Liver (tissue), 9 donors: ENCODE measurements around the gene ZNF493. TPM values are rescaled to one million over a fixed set of nuclear protein-coding genes. Genes with fewer than 3 reads are reported as not detected.
A peak's percentile ranks its signal among the peaks of the same experiment; 100 is the strongest.

Experiments used
- DNase-seq: peaks from one replicate; pipeline ENCODE4 v3.0.0-alpha.2; 2017; ENCODE audit warnings: low spot score
- H3K27ac ChIP-seq, 2 donors: one replicate each; pipeline ENCODE4 v1.7.0; 2013; ENCODE audit warnings: inconsistent platforms in 2 of 2, low read length in 2 of 2, control low read depth in 1 of 2, low read depth in 1 of 2, mild to moderate bottlenecking in 1 of 2
- H3K27me3 ChIP-seq, 4 donors: one replicate each; pipeline versions ENCODE4 v1.6.1 to v1.7.0; 2013; ENCODE audit warnings: low read length in 3 of 4, inconsistent platforms in 1 of 4, mild to moderate bottlenecking in 1 of 4, moderate library complexity in 1 of 4; ENCODE audit not compliant: control insufficient read depth in 4 of 4, insufficient read depth in 4 of 4
- H3K36me3 ChIP-seq, 4 donors: one replicate each; pipeline versions ENCODE4 v1.6.1 to v1.7.0; 2013; ENCODE audit warnings: low read length in 3 of 4, mild to moderate bottlenecking in 3 of 4, low read depth in 1 of 4, moderate library complexity in 1 of 4; ENCODE audit not compliant: control insufficient read depth in 4 of 4, insufficient read depth in 3 of 4
- H3K4me1 ChIP-seq, 4 donors: one replicate each; pipeline versions ENCODE4 v1.6.1 to v1.7.0; 2013; ENCODE audit warnings: low read length in 3 of 4, mild to moderate bottlenecking in 3 of 4, moderate library complexity in 1 of 4; ENCODE audit not compliant: control insufficient read depth in 4 of 4, insufficient read depth in 4 of 4
- H3K4me3 ChIP-seq, 3 donors: one replicate each; pipeline versions ENCODE4 v1.6.1 to v1.7.0; 2013; ENCODE audit warnings: low read length in 3 of 3, control low read depth in 1 of 3, low read depth in 1 of 3, mild to moderate bottlenecking in 1 of 3
- H3K9ac ChIP-seq, 2 donors: one replicate each; pipeline ENCODE4 v1.7.0; 2013; ENCODE audit warnings: low read length in 2 of 2, mild to moderate bottlenecking in 2 of 2, moderate library complexity in 2 of 2, control low read depth in 1 of 2, low read depth in 1 of 2
- H3K9me3 ChIP-seq, 4 donors: one replicate each; pipeline versions ENCODE4 v1.6.1 to v1.7.0; 2013; ENCODE audit warnings: low read length in 3 of 4; ENCODE audit not compliant: control insufficient read depth in 4 of 4
- ATF3 ChIP-seq: IDR thresholded peaks from 2 replicates; pipeline ENCODE4 v1.6.1; 2016; ENCODE audit warnings: antibody characterized with exemption
- EGR1 ChIP-seq, 2 donors: IDR thresholded peaks; 2 replicates each; pipeline ENCODE4 v1.6.1; 2016 to 2018; ENCODE audit warnings: antibody characterized with exemption in 2 of 2, low read depth in 2 of 2
- FOXA1 ChIP-seq: IDR thresholded peaks from 2 replicates; pipeline ENCODE4 v1.6.1; 2016; ENCODE audit warnings: antibody characterized with exemption
- FOXA2 ChIP-seq: IDR thresholded peaks from 2 replicates; pipeline ENCODE4 v1.6.1; 2016; ENCODE audit warnings: antibody characterized with exemption
- GABPA ChIP-seq, 2 donors: IDR thresholded peaks in 1 of 2; conservative IDR thresholded peaks in 1 of 2; 2 replicates each; pipeline ENCODE4 v1.6.1; 2016; ENCODE audit warnings: antibody characterized with exemption in 2 of 2, mild to moderate bottlenecking in 1 of 2, moderate library complexity in 1 of 2
- HNF4G ChIP-seq: IDR thresholded peaks from 2 replicates; pipeline ENCODE4 v1.6.1; 2016; ENCODE audit warnings: antibody characterized with exemption
- JUND ChIP-seq, 2 donors: IDR thresholded peaks; 2 replicates each; pipeline ENCODE4 v1.6.1; 2016; ENCODE audit warnings: antibody characterized with exemption in 2 of 2
- MAX ChIP-seq: IDR thresholded peaks from 2 replicates; pipeline ENCODE4 v1.6.1; 2016; ENCODE audit warnings: antibody characterized with exemption
- NR2F2 ChIP-seq: IDR thresholded peaks from 2 replicates; pipeline ENCODE4 v1.6.1; 2016; ENCODE audit warnings: antibody characterized with exemption
- RXRA ChIP-seq, 2 donors: IDR thresholded peaks; 2 replicates each; pipeline ENCODE4 v1.6.1; 2017 to 2018; ENCODE audit warnings: antibody characterized with exemption in 2 of 2, mild to moderate bottlenecking in 1 of 2
- SP1 ChIP-seq: IDR thresholded peaks from 2 replicates; pipeline ENCODE4 v1.6.1; 2018; ENCODE audit warnings: antibody characterized with exemption, mild to moderate bottlenecking
- TAF1 ChIP-seq: conservative IDR thresholded peaks from 2 replicates; pipeline ENCODE4 v1.6.1; 2016; ENCODE audit warnings: antibody characterized with exemption, mild to moderate bottlenecking
- YY1 ChIP-seq: IDR thresholded peaks from 2 replicates; pipeline ENCODE4 v1.6.1; 2016; ENCODE audit warnings: antibody characterized with exemption, mild to moderate bottlenecking
- WGBS: extraction: QIAGEN DNeasy Blood & Tissue Kit; methylation state at CpG from one replicate; pipeline ENCODE4 v1.1.7; 2013; 5-methylcytosine and 5-hydroxymethylcytosine counted together
- polyA plus RNA-seq, 2 donors: library from polyadenylated mRNA; stranded (reverse) in 1 of 2; unstranded in 1 of 2; fragments of 200-250 nt in 1 of 2; fragments of >200 nt in 1 of 2; fragmentation: Nextera tagmentation in 1 of 2; extraction: Ambion mirVana in 1 of 2; gene quantifications; one replicate each; pipeline versions ENCODE4 v1.2.1 to v1.2.3, GENCODE V29; 2013 to 2015
- total RNA-seq, 2 donors: library from RNA; depleted of rRNA; stranded (reverse); fragments of >200 nt; gene quantifications; one replicate each; pipeline ENCODE4 v1.2.3, GENCODE V29; 2014
- TF ChIP-seq, protein P1 (sequence below): IDR thresholded peaks from 2 replicates; pipeline ENCODE4 v1.6.1; 2016; ENCODE audit warnings: antibody characterized with exemption, mild to moderate bottlenecking
- TF ChIP-seq, protein P2 (sequence below): IDR thresholded peaks from 2 replicates; pipeline ENCODE4 v1.6.1; 2016; ENCODE audit warnings: antibody characterized with exemption
- donor health status: healthy.
- donor health status: healthy.
- donor health status: healthy.
- donor health status: healthy.
- donor health status: healthy.

ZNF493 gene
- total and polyA plus RNA-seq, 4 donors: 1.2 to 15.4 (median 9.6) TPM

- Histone ChIP-seq H3K9ac (no peak overlapping the region), H3K36me3 (no peaks in the 10 kb centered on the region), H3K27me3 (no peaks in the 10 kb centered on the region), H3K4me3 (peak overlapping the region in 1 of 3 donors; percentile 14), H3K4me1 (peaks cover 0 to 1% (median 0%) of the 10 kb centered on the region in 4 donors), H3K9me3 (peaks cover 15 to 28% (median 27%) of the 10 kb centered on the region in 4 donors), H3K27ac (no peak overlapping the region)
- 88% methylated on average over 16 of the region's 16 CpGs for WGBS
- TF ChIP-seq HNF4G (no peak), ATF3 (no peak), JUND (IDR thresholded peaks at IDR 0.05) (no peak), SP1 (no peak), YY1 (no peak), EGR1 (IDR thresholded peaks at IDR 0.05; ENCODE audit: low read depth in 2 of 2) (no peak), FOXA2 (no peak), FOXA1 (no peak), NR2F2 (no peak)
- TF ChIP-seq, protein P1, sequence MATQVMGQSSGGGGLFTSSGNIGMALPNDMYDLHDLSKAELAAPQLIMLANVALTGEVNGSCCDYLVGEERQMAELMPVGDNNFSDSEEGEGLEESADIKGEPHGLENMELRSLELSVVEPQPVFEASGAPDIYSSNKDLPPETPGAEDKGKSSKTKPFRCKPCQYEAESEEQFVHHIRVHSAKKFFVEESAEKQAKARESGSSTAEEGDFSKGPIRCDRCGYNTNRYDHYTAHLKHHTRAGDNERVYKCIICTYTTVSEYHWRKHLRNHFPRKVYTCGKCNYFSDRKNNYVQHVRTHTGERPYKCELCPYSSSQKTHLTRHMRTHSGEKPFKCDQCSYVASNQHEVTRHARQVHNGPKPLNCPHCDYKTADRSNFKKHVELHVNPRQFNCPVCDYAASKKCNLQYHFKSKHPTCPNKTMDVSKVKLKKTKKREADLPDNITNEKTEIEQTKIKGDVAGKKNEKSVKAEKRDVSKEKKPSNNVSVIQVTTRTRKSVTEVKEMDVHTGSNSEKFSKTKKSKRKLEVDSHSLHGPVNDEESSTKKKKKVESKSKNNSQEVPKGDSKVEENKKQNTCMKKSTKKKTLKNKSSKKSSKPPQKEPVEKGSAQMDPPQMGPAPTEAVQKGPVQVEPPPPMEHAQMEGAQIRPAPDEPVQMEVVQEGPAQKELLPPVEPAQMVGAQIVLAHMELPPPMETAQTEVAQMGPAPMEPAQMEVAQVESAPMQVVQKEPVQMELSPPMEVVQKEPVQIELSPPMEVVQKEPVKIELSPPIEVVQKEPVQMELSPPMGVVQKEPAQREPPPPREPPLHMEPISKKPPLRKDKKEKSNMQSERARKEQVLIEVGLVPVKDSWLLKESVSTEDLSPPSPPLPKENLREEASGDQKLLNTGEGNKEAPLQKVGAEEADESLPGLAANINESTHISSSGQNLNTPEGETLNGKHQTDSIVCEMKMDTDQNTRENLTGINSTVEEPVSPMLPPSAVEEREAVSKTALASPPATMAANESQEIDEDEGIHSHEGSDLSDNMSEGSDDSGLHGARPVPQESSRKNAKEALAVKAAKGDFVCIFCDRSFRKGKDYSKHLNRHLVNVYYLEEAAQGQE: no peak
- DNase-seq: no peak
Observed at GRCh38 chr19:21440321-21440720, 43.4 kb downstream of the ZNF493 start.

DNA sequence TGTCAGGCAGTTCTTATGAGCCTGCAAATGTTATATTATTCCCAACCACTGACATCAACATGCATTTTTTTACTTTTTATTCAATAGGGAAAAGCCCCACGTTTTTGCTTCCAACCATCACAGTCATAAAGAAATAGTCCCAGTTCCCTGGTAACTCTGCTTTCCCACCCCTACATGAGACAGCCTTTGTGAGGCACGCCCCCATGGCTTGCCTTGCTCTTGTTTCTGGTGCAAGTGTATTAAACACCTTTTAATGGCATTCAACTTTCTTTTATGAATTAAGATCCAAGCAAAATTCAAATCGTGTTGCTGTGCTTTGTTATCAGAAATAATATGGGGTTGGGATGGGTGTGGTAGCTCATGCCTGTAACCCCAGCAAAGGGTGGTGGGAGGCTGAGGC is 54.3 kb downstream of the ZNF493 start:
- Histone ChIP-seq H3K9me3 (peaks cover 0 to 12% (median 4%) of the 10 kb centered on the region in 4 donors), H3K27me3 (no peaks in the 10 kb centered on the region), H3K4me3 (peak overlapping the region in 1 of 3 donors; percentile 13), H3K36me3 (peaks cover 0 to 2% (median 0%) of the 10 kb centered on the region in 4 donors), H3K4me1 (no peaks in the 10 kb centered on the region), H3K9ac (no peak overlapping the region), H3K27ac (no peak overlapping the region)
- no peak for DNase-seq
- TF ChIP-seq, protein P1: no peak
- TF ChIP-seq SP1 (no peak), MAX (no peak), RXRA (IDR thresholded peaks at IDR 0.05) (no peak), ATF3 (no peak), GABPA (IDR thresholded peaks at IDR 0.05 in 1 of 2, conservative IDR thresholded peaks at IDR 0.05 in 1 of 2) (no peak), TAF1 (no peak)
- TF ChIP-seq, protein P2, sequence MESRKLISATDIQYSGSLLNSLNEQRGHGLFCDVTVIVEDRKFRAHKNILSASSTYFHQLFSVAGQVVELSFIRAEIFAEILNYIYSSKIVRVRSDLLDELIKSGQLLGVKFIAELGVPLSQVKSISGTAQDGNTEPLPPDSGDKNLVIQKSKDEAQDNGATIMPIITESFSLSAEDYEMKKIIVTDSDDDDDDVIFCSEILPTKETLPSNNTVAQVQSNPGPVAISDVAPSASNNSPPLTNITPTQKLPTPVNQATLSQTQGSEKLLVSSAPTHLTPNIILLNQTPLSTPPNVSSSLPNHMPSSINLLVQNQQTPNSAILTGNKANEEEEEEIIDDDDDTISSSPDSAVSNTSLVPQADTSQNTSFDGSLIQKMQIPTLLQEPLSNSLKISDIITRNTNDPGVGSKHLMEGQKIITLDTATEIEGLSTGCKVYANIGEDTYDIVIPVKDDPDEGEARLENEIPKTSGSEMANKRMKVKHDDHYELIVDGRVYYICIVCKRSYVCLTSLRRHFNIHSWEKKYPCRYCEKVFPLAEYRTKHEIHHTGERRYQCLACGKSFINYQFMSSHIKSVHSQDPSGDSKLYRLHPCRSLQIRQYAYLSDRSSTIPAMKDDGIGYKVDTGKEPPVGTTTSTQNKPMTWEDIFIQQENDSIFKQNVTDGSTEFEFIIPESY: no peak
- 80% methylated on average over 3 of the region's 3 CpGs for WGBS
